Fibroblast of villous mesenchyme (primary cell): ENCODE results near the gene KCNG1. TPM values are rescaled to one million over a fixed set of nuclear protein-coding genes. Genes with fewer than 3 reads are reported as not detected.

ENCODE experiments used
- DNase-seq: peaks from one replicate; pipeline ENCODE4 v3.0.0-alpha.2; 2010; ENCODE audit warnings: low read depth
- H3K4me3 ChIP-seq: 2 replicates; pipeline ENCODE4 v1.5.1; 2011; ENCODE audit warnings: low read depth, mild to moderate bottlenecking, low read length
- CTCF ChIP-seq: IDR thresholded peaks from 2 replicates; pipeline ENCODE4 v1.5.1; 2012; ENCODE audit warnings: low read depth, mild to moderate bottlenecking, low read length; ENCODE audit not compliant: insufficient read depth
- total RNA-seq: library from RNA; depleted of rRNA; stranded (reverse); fragments of >200 nt; gene quantifications from 2 replicates; pipeline ENCODE4 v1.2.3, GENCODE V29; 2012

Gene KCNG1
- total RNA-seq, 1 donor: 3.0 TPM

DNA sequence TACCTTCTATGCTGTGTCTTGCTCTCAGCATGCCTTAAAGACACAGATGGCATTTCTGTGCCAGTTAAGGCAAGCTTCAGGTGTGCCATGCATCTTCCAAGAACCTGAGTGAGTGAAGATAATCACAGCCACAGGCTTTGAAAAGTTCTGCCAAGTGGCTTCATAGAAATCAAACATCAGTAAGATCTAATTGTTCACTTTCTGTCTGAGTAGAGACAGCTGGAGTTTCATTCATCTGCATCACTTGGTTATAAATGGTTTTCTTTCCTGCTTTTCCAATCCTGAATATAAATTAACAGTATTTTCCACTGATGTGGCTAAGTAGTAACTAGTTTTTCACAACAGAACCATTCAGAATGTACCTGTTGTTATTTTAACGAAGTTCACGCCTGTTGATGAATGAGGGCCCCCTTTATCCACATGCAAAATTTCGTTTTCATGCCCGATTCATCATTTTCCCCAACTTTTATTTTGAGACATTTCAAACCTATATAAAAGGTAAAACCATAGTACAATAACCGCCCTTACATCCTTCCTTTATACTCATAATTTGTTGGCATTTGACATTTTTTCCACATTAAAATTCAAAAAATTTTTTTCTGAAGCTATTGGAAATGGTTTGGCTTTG is 38.6 kb upstream of the KCNG1 start:
- no peak for DNase-seq
- H3K4me3 ChIP-seq: no peak overlapping the region
- no peak for TF ChIP-seq CTCF

- DNase-seq: no peak
- H3K4me3 ChIP-seq: no peak overlapping the region
- no peak for TF ChIP-seq CTCF
These were observed 37.4 kb upstream of the KCNG1 start for GRCh38 chr20:51060301-51060700.

GRCh38 chr20:51059862-51060261 is 37.0 kb upstream of the KCNG1 start:
- TF ChIP-seq CTCF: no peak
- no peak overlapping the region for H3K4me3 ChIP-seq
- no peak for DNase-seq

- no peak for DNase-seq
- no peak overlapping the region for H3K4me3 ChIP-seq
- TF ChIP-seq CTCF: no peak
These were observed 35.1 kb upstream of the KCNG1 start for GRCh38 chr20:51058017-51058416.

DNA sequence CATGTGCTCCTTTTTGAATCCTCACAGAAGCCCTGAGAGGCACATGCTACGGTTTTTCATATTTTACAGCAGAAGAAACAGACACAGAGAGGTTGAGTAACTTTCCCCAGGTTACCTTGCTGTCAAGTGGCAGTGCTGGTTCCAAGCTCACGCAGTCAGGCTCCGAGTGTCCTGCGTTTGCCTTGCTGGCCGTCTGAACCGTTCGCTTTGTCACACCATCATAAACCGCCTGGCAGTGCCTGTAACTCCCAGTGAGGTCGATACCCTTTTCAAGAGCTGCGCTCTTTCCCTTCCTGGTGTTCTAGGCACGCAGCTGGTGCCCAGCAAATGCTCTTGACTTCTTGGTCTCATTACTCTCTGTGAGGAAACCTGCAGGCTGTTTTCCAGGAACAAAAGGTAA is 31.3 kb upstream of the KCNG1 start:
- H3K4me3 ChIP-seq: no peak overlapping the region
- no peak for TF ChIP-seq CTCF
- DNase-seq: no peak

DNA sequence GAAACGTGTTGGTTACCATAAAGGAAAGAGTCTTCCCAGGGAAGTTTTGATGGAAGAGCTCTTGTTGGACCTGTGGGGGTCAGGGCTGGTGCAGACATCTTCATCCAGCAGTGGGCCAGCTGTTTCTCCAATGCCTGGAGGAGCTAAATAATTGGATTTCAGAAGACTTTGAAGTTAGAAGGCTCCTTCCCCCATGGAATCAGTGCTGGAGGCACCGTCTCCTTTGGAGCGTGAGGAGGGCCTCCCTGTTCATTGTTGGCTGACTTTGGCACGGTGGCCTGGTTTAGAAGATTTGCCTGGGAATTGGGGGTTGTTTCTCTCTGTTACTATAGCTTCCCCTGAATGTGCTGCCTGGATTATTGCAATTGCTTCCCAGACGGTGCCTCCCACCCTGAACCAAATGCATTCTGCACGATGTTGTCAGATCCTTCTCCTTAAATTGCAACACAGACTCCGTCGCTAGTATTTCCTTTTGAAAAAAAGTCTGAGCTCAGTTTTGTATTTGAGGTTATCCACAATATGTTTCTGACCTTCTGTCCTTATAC is 27.7 kb upstream of the KCNG1 start:
- TF ChIP-seq CTCF: no peak
- no peak overlapping the region for H3K4me3 ChIP-seq
- DNase-seq: no peak
